ENCODE data around the gene ANGPTL8. TPM values are rescaled to one million over a fixed set of nuclear protein-coding genes. Genes with fewer than 3 reads are reported as not detected.
A peak's percentile ranks its signal among the peaks of the same experiment; 100 is the strongest.

ANGPTL8 gene
- total RNA-seq, 1 donor from 2014 or later, result not detected

DNA sequence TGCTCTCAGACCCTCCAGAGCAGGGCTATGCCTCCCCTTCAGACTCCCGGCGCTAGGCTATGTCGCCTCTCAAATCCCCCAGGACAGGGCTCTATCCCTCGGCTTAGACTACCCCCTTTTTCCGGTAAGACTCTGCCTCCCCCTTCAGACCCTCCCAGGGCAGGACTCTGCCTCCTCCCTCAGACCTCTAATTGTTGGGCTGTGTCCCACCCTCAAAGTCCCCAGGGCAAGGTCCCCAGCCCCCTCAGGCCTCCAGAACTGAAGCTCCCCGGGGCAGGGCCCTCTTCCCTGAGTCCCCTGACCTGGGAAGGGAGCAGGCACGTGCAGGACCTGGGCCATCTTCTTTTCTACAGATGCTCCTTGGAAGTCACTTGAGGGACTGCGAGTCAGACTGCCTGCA is 45.2 kb upstream of the ANGPTL8 start:
- peaks cover 3% of the 10 kb centered on the region for H3K36me3 Mint-ChIP-seq
- no peak overlapping the region for H3K4me3 Mint-ChIP-seq
- H3K4me1 Mint-ChIP-seq (ENCODE audit: unreplicated experiment), result peaks cover 5% of the 10 kb centered on the region
- no peak overlapping the region for H3K27ac Mint-ChIP-seq
- TF ChIP-seq CTCF (conservative IDR thresholded peaks at IDR 0.05), result no peak
- no peaks in the 10 kb centered on the region for H3K27me3 Mint-ChIP-seq
- no peaks in the 10 kb centered on the region for H3K9me3 Mint-ChIP-seq
- no peak for DNase-seq (ENCODE audit: extremely low spot score, unreplicated experiment)

GRCh38 chr19:11194656-11195558 is 44.5 kb upstream of the ANGPTL8 start:
- peaks cover 3% of the 10 kb centered on the region for H3K36me3 Mint-ChIP-seq
- DNase-seq (ENCODE audit: extremely low spot score, unreplicated experiment), result no peak
- no peaks in the 10 kb centered on the region for H3K9me3 Mint-ChIP-seq
- peak overlapping the region; percentile 84 for H3K4me3 Mint-ChIP-seq
- peaks cover 5% of the 10 kb centered on the region for H3K4me1 Mint-ChIP-seq (ENCODE audit: unreplicated experiment)
- no peaks in the 10 kb centered on the region for H3K27me3 Mint-ChIP-seq
- TF ChIP-seq CTCF (conservative IDR thresholded peaks at IDR 0.05), result no peak
- H3K27ac Mint-ChIP-seq, result no peak overlapping the region

GRCh38 chr19:11195681-11196080 is 43.7 kb upstream of the ANGPTL8 start:
- DNase-seq (ENCODE audit: extremely low spot score, unreplicated experiment), result no peak
- Mint-ChIP-seq H3K9me3 (no peaks in the 10 kb centered on the region), H3K27ac (no peak overlapping the region), H3K4me1 (ENCODE audit: unreplicated experiment) (peaks cover 5% of the 10 kb centered on the region), H3K27me3 (no peaks in the 10 kb centered on the region), H3K36me3 (peaks cover 3% of the 10 kb centered on the region), H3K4me3 (peak overlapping the region; percentile 84)
- TF ChIP-seq CTCF (conservative IDR thresholded peaks at IDR 0.05), result no peak

- Mint-ChIP-seq H3K36me3 (peaks cover 3% of the 10 kb centered on the region), H3K4me3 (peak overlapping the region; percentile 85), H3K27me3 (no peaks in the 10 kb centered on the region), H3K27ac (no peak overlapping the region), H3K9me3 (no peaks in the 10 kb centered on the region), H3K4me1 (ENCODE audit: unreplicated experiment) (peaks cover 5% of the 10 kb centered on the region)
- no peak for TF ChIP-seq CTCF (conservative IDR thresholded peaks at IDR 0.05)
- no peak for DNase-seq (ENCODE audit: extremely low spot score, unreplicated experiment)
Measured at GRCh38 chr19:11196406-11197287, 42.8 kb upstream of the ANGPTL8 start.

- Mint-ChIP-seq H3K27ac (peak within 1 kb of the TSS; percentile 72), H3K36me3 (peaks cover 3% of the 10 kb centered on the region), H3K27me3 (no peaks in the 10 kb centered on the region), H3K4me3 (peak within 1 kb of the TSS; percentile 87), H3K9me3 (no peaks in the 10 kb centered on the region), H3K4me1 (ENCODE audit: unreplicated experiment) (peaks cover 5% of the 10 kb centered on the region)
- peak; percentile 34 for TF ChIP-seq CTCF (conservative IDR thresholded peaks at IDR 0.05)
- DNase-seq (ENCODE audit: extremely low spot score, unreplicated experiment), result peak; percentile 92
Measured at GRCh38 chr19:11197291-11198174, 41.9 kb upstream of the ANGPTL8 start, which contains the start of gene KANK2. TSS of gene KANK2 (minus strand) at chr19:11197545. CDS start at chr19:11194511, 3,034 bp downstream.
